Astrocyte of the spinal cord (primary cell): ENCODE results near the gene SESN1.

Source experiments
- DNase-seq: peaks from one replicate; pipeline ENCODE4 v3.0.0; 2011; ENCODE audit warnings: low read depth, low spot score
- H3K4me3 ChIP-seq: 2 replicates; pipeline ENCODE4 v1.5.1; 2011; ENCODE audit warnings: low read depth, mild to moderate bottlenecking, low read length, moderate library complexity
- CTCF ChIP-seq: IDR thresholded peaks from 2 replicates; pipeline ENCODE4 v1.5.1; 2012; ENCODE audit warnings: low read depth, mild to moderate bottlenecking, low read length, inconsistent platforms
- in situ Hi-C: cut with HindIII; loops from 2 replicates; pipeline ENCODE4 v1.10.0; 2017; ENCODE audit warnings: low sequenced_read_pairs

Gene SESN1

GRCh38 chr6:109024784-109025183 lies 69.9 kb downstream of the SESN1 start:
- in situ Hi-C loops = no loop called here
- no peak overlapping the region for H3K4me3 ChIP-seq
- peak; percentile 13 for TF ChIP-seq CTCF
- DNase-seq = no peak

GRCh38 chr6:109024368-109024767 lies 70.3 kb downstream of the SESN1 start:
- no peak for DNase-seq
- in situ Hi-C loops = no loop called here
- H3K4me3 ChIP-seq = no peak overlapping the region
- TF ChIP-seq CTCF = no peak

- TF ChIP-seq CTCF = no peak
- in situ Hi-C loops = no loop called here
- no peak for DNase-seq
- no peak overlapping the region for H3K4me3 ChIP-seq
These were observed 71.2 kb downstream of the SESN1 start for GRCh38 chr6:109023356-109023925.

- no peak for TF ChIP-seq CTCF
- H3K4me3 ChIP-seq = no peak overlapping the region
- no peak for DNase-seq
- in situ Hi-C loops = no loop called here
These were observed 72.8 kb downstream of the SESN1 start for GRCh38 chr6:109021870-109022269.

GRCh38 chr6:109019911-109020310 lies 74.7 kb downstream of the SESN1 start:
- no peak for DNase-seq
- no peak for TF ChIP-seq CTCF
- in situ Hi-C loops = no loop called here
- H3K4me3 ChIP-seq = no peak overlapping the region

GRCh38 chr6:109015176-109015575 lies 79.5 kb downstream of the SESN1 start:
- no peak overlapping the region for H3K4me3 ChIP-seq
- in situ Hi-C loops = no loop called here
- no peak for DNase-seq
- TF ChIP-seq CTCF = no peak

- no peak overlapping the region for H3K4me3 ChIP-seq
- in situ Hi-C loops = no loop called here
- no peak for DNase-seq
- no peak for TF ChIP-seq CTCF
These were observed 80.0 kb downstream of the SESN1 start for GRCh38 chr6:109014606-109015005.
